ENCODE results near the gene TAC4.

Gene TAC4

DNA sequence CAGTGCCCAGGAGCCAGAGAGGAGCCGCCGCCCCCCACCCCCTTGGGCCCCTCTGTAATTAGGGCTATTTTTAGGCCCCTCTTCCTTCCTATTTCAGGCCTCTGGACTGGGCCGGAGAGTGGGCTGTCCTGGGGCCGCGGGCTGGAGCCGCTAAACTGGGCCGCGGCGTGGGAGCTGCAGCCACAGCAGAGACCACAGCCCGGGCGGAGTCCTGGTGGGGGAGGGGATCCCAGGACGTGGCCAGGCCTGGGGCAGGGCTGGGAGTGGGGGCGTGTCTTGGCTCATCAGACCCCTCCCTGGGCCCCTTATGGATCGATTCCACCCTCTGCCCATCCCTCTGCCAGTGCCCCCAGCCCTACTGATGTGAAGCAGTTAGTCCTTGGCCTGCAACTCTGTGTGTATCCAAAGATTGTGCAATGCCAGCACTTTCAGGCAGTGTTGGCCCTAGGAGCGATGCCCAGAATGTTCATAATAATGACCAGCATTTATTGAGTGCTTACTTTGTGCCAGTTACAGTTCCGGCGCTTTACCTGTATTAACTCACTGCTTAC lies 15.0 kb upstream of the TAC4 start:
- DNase-seq (ENCODE audit: low read depth): peak; percentile 21
- TF ChIP-seq, protein P1, sequence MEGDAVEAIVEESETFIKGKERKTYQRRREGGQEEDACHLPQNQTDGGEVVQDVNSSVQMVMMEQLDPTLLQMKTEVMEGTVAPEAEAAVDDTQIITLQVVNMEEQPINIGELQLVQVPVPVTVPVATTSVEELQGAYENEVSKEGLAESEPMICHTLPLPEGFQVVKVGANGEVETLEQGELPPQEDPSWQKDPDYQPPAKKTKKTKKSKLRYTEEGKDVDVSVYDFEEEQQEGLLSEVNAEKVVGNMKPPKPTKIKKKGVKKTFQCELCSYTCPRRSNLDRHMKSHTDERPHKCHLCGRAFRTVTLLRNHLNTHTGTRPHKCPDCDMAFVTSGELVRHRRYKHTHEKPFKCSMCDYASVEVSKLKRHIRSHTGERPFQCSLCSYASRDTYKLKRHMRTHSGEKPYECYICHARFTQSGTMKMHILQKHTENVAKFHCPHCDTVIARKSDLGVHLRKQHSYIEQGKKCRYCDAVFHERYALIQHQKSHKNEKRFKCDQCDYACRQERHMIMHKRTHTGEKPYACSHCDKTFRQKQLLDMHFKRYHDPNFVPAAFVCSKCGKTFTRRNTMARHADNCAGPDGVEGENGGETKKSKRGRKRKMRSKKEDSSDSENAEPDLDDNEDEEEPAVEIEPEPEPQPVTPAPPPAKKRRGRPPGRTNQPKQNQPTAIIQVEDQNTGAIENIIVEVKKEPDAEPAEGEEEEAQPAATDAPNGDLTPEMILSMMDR (conservative IDR thresholded peaks at IDR 0.05; ENCODE audit: low read length): no peak
- no peak overlapping the region for H3K4me3 ChIP-seq (ENCODE audit: low read length)

DNA sequence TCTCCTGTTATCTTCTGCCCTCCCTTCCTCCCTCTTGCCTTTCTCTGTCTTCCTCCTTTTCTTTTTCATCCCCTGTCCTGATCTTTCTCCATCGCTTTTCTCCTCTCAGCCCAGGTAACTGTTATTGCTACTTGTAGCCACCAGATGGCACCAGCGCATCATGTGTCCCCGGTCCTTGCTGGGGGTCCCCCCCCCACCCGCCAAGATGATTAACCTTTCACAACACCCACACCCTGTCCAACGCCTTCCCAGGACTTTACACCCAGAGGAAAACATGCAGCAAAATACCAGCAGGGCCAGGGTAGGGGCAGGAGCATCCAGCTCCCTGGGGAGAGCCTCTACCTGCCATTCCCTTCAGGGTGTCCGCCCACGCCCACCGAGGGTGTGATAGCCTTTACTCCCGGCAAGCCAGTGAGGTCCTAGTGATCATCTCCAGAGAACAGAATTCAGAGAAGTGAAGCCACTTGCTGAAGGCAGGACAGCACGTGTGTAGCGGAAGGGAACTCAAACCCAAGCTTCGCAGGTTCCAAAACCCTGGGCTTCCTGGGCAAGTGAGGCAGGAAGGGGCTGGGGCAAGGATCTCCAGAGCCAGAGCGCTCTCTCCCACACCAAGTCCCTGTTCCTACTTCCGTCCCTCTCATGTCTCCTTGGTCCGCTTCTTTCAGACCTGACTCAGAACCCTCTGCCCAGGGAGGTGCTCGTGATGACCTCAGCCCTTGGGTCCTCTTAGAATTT lies 13.4 kb upstream of the TAC4 start:
- peak; percentile 31 for DNase-seq (ENCODE audit: low read depth)
- TF ChIP-seq, protein P1 (conservative IDR thresholded peaks at IDR 0.05; ENCODE audit: low read length): peak; percentile 88
- no peak overlapping the region for H3K4me3 ChIP-seq (ENCODE audit: low read length)

DNA sequence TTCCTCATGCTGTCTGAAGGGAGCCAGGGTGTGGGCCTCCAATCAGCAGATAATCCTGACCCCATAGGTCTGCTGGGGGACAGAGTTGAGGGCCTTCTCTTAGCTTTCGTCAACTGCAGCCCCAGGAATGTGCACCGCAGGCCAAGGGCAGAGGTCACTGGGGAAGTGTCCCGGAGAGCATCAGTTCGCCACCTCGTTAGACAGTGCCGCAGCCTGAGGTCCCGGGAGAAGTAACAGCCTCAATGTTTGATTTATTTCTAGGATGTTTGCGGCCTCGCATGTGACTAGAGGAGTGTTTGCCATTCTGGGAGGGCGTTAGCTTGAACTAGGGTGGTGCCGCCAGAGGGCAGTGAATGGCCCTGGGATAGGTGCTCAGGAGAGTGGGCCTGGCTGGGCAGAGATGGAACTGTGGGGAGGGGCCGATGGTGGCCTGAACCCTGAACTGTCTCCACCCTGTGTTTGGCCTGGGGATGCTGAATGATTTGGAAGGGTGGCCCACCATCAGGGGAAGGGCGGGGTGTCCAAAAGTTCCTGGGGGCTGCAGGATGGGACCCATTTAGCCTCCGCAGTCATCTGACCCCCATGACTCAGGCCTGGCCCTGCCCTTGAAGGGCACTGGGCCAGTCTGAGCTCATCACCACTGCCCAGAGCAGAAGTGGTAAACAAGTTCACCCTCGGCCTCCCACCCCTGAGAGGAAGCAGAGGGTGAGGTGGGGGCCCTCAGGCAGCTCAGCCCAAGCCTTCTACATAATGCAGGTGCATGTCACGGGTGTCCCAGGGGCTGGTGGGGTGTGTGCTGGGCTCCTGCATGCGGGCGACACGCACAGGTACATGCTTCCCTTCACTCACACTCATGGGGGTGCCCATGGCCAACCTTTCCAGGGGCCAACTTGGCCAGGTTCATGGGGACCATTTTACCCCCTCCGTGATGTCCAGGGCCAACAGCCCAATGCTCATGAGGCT lies 12.4 kb upstream of the TAC4 start:
- no peak overlapping the region for H3K4me3 ChIP-seq (ENCODE audit: low read length)
- no peak for DNase-seq (ENCODE audit: low read depth)
- TF ChIP-seq, protein P1 (conservative IDR thresholded peaks at IDR 0.05; ENCODE audit: low read length): no peak

DNA sequence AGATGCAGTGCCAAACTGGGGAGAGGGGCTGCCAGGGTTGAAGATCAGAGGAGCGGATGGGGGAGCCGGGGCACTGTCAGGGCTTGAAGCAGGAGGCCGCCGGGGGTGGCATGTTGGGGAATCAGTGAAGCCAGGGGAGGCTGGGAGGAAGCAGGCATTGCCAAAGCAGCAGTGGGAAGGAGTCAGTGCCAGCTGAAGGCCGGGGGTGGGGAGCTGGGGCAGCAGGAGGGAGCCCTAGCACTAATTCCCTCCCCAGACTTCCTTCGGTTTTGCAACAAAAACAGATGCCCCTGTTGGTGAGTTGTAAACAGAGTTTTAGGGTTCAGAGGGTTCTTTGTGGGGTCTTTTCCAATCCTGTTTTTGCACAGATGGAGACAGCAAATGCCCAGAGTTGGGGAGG lies 10.9 kb upstream of the TAC4 start:
- no peak for DNase-seq (ENCODE audit: low read depth)
- TF ChIP-seq, protein P1 (conservative IDR thresholded peaks at IDR 0.05; ENCODE audit: low read length): no peak
- no peak overlapping the region for H3K4me3 ChIP-seq (ENCODE audit: low read length)

DNA sequence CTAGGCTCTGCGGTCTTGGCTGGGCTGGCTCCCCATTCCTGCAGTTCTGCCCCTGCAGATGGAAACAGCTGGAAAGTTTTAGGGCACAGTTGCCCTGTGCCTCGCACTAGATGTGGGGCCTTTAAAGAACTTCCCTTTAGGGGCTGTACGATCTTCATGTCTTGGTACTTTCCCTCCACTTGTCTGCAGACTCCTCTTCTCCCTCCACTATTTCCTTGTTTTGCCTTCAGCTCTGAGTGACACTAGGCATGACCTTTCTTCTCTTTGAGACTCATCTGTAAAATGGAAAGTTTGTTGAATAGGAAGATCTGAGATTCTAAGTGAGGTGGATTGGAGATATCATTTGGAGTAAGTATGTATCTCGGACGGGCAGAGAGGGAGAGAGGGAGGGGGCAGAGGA lies 6.3 kb upstream of the TAC4 start:
- no peak for DNase-seq (ENCODE audit: low read depth)
- H3K4me3 ChIP-seq (ENCODE audit: low read length): no peak overlapping the region
- TF ChIP-seq, protein P1 (conservative IDR thresholded peaks at IDR 0.05; ENCODE audit: low read length): no peak

DNA sequence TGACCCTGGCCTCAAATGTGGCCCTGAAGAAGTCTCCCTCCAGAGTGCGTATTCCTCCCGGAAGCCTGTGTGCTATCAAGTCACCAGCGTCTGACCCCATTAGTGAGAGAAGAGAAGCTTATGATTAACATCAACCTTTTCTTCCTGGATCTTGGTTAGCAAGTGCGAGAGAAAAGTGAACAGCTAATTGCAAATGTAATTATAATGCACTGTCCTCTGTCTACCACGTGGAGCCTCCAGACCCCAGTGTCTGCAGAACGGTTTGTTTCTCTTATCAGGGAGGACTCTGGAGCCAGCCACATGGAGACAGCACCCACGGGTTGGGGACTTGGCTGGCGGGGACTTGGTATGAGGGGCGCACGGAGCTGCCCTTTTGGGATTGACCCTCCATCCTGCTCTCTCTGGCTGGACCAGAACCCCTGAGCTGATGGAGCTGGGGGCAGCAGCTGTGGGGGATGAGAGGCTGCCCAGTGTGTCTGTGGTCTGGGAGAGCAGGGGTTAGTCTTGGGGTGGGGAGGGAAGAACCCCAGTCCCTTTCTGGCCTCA lies 5.7 kb upstream of the TAC4 start:
- TF ChIP-seq, protein P1 (conservative IDR thresholded peaks at IDR 0.05; ENCODE audit: low read length): no peak
- no peak overlapping the region for H3K4me3 ChIP-seq (ENCODE audit: low read length)
- DNase-seq (ENCODE audit: low read depth): no peak

Measured in AG10803 (cell line).